GM21786 (cell line): Measurements from ENCODE around the gene RBBP8NL.

Experiments
- ATAC-seq: cut with Tn5 transposase; IDR thresholded peaks from one replicate; pipeline ENCODE4 v1.9.1; 2021; ENCODE audit not compliant: unreplicated experiment

RBBP8NL gene

DNA sequence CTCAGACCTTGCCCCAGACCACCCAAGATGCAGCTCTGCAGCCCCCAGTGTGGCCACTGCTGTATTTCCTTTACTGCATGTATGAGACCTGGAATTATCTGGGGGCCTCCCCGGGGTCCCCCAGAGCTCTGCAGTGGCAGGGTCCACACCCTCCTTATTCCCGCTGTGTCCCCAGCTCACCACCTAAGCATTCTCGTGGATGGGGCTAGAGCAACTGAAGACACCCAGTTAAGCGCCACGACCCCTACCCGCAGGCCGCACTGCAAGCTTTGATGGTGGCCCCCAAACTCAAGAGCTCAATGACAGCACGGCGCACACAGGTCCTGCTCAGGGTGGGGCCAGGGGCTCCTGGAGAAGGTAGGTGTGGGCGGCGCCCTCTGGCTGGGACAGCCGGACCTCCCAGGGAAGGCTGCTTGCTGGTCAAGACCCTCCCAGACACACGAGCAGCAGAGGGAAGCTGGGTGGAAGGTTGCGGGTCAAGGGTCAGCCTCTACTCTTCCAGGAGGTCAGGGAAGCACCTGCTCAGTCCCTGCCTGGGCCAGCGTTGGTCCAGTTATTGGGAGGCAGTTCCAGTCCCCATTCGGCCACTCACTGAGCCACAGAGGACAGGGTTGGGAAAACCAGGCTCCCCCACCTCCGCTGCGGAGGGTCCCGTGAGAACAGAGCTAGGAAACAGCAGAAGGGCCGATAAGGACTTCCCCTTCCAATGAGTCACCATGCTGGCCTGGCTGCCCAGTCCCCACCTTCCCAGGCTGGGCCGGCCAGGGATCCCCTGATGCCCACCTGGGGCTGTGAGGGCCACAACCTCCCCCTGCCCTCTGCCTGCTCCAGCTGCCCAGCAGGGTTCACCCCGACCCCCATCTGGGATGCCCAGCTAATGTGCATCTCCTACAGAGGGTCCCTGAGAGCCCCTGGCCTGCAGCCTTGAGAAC, 63.2 kb downstream of the RBBP8NL start:
- ATAC-seq: no peak

DNA sequence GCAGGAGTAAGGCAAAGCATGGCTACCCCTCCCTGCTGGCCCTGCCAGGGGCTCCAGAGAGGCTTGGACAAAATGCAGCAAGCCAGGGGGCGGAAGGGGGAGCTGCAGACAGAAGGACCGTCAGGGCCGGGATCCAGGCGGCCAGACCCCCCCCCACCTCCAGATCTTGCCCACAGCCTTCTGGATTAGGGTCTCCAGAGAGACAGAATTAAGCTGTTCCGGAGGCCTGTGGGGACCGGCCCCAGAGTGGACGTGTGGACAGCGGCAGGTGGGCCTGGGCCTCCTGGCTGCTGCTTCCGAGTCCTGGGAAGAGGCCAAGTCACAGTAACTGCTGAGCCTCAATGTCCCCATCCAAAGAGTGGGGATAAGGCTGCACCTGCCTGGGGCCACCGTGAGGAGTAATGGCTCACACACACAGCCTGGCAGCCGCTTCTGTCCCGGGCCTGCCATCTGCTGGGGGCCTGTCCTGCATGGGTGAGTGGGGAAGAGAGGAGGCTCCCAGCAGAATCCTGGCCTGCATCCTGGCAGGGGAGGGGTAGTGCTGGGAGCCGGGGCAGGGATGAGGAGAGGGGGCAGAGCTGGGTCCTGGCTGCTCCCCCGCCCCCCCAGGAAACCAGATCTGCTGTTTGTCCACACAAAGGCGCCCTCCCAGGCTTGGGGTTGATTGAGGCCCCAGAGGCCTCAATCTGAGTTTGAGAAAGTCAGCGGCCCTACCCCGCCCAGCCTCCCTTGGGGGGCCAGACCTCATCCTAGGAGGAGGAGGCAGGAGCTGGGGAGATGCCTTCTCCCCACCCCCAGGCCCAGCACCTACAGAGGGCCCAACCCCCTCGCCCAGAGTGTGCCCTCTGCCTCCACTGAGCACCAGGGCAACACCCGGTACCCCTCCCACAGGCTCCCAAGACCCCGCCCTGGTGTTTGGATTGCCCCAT, 64.1 kb downstream of the RBBP8NL start:
- ATAC-seq: no peak

DNA sequence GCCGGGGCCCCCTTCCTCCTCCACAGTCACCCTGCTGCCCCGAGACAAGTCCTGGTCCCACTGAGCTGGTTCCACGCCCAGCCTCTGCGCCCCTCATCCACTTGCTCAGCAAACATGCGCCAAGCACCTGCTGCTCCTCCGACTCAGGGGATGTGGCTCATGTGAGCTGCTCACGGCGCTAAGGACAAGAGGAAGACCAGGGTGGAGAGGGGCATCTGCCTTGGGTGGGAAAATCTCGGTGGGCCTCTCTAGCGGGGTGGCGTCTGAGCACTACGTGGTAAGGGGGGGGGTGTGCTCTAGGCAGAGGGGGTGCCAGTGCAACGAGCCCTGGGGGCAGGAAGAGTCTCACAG, 64.8 kb downstream of the RBBP8NL start:
- no peak for ATAC-seq

DNA sequence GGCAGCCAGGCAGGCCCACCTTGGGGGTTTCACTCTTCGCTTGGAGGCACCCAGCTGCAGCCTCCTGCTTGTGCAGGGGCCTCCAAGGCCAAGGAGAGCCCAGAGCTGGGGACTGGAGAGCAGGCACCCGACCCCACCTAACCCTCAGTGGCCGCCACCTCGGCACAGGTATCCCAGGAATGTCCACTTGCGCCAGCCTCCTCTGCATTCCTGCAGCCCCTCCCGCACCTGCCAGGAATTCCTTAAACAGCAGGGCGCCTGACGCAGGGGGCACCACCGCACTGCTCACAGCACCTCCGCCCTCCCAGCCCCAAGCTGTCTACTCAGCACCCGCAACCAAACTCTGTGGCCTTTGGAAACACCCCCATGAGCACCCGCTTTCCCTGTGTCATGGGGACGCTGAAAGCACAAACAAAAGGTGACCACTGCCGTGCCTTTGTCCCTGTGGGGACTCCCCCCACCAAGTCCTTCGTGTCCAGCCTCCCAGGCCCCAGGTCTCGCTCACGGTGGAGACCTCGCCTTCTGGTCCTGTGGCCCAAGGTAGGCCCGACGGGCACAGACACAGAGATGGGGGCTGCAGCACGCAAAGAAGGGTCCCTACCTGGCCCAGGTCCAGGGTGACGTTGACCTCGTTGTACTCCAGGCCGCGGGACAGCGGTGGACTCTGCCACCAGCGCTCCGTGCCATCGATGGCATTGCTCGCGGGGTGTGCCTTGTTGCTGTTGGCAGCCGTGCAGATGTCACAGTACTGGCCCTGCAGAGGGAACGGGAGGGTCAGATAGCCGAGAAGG, 65.3 kb downstream of the RBBP8NL start:
- no peak for ATAC-seq

DNA sequence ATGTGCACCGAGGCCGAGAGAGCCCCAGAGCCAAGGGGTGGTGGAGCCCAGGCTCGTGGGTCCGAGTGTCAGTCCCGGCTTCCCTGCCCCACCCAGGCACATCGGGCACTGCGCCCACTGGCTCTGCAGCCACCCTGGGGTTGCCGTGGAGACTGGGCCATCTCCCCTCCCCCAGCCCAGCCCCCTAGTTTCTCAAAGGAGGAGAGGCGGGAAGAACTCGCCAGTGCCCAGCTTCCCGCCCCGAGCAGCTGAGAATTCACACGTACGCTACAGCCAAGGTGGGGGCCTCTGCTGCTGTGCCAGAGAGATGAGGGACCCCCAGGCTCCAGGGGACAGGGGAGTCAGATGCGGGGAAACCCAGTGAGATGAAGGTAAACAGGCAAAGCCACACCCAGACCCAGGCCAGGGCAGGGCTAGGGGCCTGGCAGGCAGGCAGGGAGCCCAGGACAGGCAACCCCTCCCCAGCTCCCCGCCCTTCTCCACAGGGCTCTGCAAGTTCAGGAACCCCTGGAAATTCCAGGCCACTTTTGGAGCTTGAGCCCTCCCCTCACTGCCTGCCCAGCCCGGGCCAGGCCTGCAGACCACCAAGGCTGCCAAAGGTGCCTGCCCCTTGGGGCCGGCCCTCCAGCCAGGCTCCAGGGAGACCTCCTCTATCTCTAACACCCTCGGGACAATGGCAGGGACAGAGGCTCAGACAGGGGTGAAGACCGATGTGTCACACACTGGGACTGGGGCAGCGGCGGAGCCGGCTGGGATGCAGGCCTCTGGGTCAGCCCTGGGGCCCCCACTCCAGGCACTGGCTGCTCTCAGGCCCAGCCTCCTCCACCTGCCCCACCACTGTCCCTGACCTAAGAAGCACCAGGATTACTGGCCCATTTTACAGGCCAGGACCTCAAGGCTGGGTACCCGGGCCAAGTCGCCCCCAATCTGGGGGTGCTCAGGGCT, 66.2 kb downstream of the RBBP8NL start:
- no peak for ATAC-seq
